ENCODE results near the gene DUOX1.

The DUOX1 gene

DNA sequence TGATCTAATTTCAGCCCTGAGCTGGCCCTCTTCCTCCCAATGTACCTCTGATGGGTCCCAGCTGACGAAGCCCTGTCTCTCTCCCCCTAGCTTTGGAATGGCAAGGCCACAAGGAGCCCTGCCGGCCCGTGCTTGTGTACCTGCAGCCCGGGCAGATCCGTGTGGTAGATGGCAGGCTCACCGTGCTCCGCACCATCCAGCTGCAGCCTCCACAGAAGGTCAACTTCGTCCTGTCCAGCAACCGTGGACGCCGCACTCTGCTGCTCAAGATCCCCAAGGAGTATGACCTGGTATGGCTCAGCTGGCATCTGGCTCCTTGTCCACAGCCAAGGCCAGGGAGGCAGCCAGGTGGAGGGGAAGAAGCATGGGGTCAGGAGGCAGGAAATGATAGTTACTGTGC lies 14.2 kb downstream of the DUOX1 start:
- DNase-seq (ENCODE audit: low read depth in 2 of 2) = no peak

DNA sequence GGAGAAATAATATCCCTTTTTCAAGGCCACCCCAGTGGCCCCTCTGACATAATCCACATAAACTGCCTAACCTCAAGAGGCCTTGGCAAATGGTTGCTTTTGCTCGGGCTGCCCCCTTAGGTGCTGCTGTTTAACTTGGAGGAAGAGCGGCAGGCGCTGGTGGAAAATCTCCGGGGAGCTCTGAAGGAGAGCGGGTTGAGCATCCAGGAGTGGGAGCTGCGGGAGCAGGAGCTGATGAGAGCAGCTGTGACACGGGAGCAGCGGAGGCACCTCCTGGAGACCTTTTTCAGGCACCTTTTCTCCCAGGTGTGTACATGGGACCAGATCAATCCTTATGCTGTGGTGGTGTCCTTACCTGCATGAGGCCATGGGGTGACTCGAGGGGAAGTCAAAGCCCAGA lies 15.0 kb downstream of the DUOX1 start:
- no peak for DNase-seq (ENCODE audit: low read depth in 2 of 2)

DNA sequence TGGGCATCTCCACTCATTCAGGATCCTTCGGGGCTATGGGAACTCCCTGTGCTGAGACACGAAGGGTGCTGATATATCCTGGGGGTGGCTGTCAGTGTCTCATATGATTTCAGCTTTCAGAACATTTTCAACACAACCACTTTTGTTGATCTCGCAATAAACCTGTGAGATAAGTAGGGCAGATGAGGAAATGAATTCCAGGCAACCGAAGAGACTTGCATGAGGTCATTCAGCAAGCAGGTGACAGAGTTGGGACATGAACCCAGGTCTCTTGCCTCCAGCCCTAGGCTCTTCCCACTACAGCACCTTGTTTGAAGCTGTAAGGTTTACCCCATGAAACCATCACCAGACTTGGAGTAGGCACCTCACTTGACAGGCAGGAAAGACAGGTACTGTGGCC lies 16.6 kb downstream of the DUOX1 start:
- DNase-seq (ENCODE audit: low read depth in 2 of 2) = no peak

DNA sequence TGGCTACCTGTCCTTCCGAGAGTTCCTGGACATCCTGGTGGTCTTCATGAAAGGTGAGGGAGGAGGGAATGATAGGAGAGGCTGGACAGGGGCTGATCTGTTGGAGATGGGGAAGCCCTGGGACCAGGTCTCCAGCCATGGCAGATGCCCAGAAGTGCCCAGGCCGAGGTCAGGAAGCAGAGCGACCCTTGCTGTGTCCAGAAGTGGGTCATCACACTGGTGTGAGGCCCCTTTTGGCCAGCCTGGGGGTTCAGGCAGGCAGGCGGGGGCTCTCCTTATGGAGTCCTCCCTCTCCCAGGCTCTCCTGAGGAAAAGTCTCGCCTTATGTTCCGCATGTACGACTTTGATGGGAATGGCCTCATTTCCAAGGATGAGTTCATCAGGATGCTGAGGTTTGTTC lies 17.8 kb downstream of the DUOX1 start:
- no peak for DNase-seq (ENCODE audit: low read depth in 2 of 2)

DNA sequence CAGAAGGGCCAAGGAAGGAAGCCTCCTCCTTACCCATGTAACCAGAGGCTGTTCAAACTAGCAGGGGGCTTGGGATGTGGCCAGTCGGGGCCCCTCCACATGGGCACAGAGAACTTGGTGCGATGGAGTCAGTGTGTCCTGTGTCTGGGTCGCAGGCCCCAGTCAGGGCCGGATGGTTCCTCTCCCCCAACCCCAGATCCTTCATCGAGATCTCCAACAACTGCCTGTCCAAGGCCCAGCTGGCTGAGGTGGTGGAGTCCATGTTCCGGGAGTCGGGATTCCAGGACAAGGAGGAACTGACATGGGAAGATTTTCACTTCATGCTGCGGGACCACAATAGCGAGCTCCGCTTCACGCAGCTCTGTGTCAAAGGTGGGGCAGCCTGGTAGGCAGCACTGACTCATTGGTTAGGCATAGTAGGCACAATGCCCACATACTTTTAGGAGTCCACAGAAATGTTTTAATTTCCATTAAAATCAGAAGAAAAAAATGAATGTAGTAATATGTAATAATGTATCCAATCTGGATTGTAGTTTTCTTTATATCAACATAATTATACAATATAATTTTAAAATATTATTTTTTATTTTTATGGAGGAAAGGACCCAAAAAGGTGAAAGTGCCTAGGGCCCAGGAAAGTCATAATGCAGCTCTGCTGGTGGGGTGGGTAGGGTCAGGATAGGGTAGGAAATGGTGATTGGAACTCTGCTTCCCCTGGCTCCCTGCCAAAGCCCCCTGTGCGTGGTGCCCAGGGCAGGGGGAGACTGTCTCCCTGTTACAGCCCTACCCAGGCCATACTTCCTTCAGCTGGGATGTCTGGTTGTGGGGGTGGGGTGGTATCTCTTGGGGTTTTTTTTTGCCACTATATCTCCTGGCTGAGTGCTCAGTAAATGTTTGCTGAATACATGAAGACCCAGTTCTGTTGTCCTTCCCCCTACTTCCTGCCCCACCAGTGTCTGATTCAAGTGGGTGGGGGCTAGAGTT lies 18.6 kb downstream of the DUOX1 start:
- DNase-seq (ENCODE audit: low read depth in 2 of 2) = no peak

DNA sequence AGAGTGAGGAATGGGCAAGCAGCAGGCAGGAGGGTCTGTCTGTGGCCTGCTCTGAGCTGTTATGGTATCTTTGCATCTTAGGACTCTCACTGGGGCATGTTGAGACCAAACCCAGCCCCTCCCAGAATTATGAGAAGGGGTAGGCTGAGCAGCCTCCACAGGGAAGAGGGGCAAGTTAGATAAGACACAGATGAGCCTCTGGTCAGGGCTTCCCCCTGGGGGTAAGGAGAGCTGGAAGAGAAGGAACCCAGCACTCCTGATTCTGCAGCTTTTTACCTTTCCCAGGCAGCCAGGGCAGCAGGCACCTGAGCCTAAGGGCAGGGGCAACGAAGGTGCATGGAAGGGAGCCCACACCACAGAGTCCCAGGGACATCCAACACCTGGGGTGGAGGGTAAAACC lies 19.3 kb downstream of the DUOX1 start:
- DNase-seq (ENCODE audit: low read depth in 2 of 2) = no peak

DNA sequence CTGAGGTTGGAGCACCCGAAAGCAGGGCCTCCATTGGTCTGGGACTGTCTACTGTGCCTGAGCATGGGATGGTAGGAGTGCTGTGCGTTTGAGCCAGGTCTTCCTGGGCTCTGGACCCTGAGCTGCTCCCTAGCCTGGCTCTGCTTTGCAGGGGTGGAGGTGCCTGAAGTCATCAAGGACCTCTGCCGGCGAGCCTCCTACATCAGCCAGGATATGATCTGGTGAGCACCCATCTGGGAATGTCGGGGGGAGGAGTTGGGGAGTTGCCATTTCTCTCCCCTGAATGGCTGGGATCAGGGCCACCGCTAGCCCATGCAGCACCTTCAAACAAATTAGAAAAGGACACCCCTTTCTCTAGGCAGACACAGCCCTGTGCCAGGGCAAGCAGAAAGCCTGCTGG lies 20.7 kb downstream of the DUOX1 start:
- DNase-seq (ENCODE audit: low read depth in 2 of 2) = no peak

DNA sequence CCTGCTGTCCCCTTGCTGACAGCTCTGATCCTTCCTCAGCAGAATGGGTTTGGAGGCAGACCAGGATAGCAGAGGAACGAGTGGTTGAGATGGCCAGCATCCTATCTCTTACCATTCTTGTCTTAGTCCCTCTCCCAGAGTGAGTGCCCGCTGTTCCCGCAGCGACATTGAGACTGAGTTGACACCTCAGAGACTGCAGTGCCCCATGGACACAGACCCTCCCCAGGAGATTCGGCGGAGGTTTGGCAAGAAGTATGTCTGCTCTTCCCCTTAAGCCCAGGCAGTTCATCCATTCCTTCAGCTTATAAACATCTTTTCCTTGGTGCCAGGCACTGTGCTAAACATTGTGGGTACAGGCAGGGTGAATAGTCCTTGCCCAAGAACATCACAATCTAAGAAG lies 21.2 kb downstream of the DUOX1 start:
- DNase-seq (ENCODE audit: low read depth in 2 of 2) = no peak

DNA sequence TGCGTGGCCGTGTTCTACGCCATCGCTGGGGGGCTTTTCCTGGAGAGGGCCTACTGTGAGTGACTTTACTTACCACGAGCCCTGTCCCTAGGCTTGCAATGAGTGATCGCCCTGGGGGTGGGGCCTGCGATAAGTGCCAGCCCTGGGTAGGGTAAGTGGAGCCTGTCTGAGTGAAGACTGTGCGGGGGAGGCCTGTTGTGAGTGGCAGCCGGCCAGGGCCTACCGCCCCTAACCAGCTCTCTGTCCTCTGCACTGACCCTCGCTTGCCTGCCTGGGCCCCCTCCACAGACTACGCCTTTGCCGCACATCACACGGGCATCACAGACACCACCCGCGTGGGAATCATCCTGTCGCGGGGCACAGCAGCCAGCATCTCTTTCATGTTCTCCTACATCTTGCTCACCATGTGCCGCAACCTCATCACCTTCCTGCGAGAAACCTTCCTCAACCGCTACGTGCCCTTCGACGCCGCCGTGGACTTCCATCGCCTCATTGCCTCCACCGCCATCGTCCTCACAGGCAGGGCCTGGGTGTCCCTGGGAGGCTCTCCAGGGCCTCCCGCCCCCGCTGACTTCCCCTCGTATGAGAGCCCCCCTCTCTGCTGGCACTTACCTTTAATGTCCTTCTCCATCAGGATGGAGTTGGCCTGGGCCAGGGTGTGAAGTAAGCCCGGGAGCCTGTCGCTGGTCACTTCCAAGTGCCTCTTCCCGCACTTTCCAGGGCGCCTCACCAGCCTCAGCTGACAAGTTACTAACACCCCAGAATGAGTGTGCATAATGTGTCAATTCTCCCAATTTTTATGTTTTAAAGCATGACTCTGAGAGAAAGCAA lies 22.4 kb downstream of the DUOX1 start:
- no peak for DNase-seq (ENCODE audit: low read depth in 2 of 2)

DNA sequence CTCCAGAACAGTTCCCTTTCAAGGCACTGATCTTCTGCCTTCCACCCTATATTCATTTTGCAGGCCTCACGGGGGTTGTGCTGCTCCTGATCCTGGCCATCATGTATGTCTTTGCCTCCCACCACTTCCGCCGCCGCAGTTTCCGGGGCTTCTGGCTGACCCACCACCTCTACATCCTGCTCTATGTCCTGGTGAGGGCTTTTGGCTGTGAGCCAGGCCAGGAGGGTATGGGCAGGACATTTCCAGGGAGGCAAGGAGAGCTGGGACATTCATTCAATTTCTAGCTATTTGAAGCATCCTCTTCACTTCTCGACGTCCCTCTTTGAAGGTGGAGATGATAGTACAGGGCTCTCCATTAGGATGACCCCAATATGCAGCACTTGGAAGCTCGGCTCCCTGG lies 25.9 kb downstream of the DUOX1 start:
- DNase-seq (ENCODE audit: low read depth in 2 of 2) = no peak

DNA sequence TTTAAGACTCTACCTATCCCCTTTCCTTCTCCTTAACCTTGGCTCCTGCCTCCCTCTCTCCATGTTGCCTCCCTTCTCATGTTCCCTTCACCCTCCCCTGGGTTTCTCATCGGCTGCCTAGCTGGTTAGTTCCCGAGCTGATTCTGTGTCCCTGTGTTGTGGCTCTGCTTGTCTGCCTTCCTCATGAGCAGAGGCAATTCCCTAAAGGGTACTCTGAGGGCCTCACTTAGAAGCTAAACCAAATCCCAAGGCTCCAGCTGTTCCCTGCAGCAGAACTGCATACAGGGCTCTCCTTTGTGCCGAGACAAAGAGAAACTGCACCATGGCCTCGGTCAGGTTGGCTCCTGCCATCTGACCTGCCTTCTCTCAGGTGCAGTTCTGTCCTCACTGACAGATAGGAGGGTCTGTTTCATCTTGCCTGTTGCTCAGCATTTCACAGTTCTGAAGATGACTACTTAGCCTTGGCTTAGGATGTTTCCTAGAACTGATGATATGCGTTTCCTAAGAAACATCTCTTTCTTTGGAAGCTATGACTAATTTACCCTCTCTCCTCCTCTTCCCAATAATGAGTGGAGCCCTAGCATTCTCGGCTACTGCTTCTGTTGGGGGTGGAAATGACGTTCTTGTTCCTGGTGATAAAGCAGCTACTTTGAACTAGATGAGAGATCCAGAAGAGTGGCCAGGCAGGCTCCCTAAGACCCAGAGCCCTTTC lies 27.1 kb downstream of the DUOX1 start:
- DNase-seq (ENCODE audit: low read depth in 2 of 2) = no peak

DNA sequence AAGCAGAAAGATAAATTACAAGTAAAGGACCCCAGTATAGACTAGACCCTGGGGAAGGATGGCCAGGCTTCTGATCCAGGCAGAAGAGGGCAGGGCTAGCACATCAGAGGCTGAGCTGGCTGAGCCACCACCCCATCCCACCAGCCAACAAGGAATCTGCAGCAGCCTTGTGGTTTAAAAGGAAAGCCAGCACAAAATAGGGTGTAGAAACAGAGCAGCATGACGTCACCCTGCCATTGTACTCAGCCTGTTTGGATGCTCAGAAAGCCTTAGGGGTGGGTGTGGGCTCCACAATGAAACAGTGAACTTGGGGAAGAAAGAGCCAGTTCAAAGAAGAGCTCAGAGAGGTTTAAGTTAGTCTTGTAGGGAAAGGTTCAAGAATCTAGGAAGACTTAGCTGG lies 28.2 kb downstream of the DUOX1 start:
- no peak for DNase-seq (ENCODE audit: low read depth in 2 of 2)

DNA sequence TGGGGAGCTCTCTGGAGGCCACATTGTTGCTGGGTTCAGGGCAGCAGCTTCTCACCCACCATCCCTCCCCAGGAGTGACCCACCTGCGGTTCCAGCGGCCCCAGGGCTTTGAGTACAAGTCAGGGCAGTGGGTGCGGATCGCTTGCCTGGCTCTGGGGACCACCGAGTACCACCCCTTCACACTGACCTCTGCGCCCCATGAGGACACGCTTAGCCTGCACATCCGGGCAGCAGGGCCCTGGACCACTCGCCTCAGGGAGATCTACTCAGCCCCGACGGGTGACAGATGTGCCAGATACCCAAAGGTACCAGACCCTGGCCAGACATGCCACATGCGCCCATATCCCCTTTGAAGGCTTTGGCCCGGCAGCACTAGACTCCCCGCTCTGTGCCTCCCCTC lies 31.9 kb downstream of the DUOX1 start:
- DNase-seq (ENCODE audit: low read depth in 2 of 2) = no peak

DNA sequence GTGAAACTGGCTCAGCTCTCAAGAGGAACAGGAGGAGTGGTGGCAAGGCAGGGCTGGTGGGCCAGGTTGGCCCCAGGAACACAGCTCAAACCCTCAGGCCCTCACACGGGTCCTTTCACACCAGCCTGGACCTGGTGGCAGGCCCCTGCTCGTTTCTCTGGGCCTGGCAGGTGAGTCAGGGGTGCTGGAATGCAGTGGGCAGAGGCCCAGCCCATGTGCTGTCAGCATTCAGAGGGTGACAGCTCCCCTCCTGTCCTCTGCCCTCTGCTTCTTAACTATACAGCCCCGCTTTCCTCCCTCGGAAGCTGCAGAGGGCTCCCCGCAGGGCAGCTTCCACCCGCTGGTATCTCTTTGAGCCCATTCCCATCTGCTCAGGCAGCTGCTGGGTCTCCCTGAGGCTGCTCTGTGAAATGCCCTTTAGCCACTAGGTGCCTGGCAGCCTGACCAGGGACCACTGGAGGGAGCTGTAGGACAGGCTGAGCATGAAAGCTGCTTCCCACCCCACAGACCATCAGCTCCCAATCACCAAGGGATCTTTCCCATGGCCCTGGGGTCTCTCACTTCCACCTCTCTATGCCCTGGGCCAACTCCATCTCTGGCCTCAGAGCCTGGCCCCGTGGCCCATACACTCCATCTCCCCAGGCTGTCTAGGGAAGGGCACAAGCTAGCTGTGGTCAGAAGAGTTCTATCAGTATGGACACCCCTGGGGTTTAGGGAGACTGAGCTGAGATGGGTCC lies 33.1 kb downstream of the DUOX1 start:
- peak; percentile 37 to 41 for DNase-seq (ENCODE audit: low read depth in 2 of 2)

DNA sequence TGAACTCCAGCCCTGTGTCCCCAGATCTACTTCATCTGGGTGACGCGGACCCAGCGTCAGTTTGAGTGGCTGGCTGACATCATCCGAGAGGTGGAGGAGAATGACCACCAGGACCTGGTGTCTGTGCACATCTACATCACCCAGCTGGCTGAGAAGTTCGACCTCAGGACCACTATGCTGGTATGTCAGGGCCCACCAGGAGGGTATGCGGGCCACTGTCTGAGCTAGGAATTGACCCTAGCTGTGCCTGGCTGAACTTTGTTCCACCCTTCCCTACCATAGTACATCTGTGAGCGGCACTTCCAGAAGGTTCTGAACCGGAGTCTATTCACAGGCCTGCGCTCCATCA lies 33.7 kb downstream of the DUOX1 start:
- no peak for DNase-seq (ENCODE audit: low read depth in 2 of 2)

DNA sequence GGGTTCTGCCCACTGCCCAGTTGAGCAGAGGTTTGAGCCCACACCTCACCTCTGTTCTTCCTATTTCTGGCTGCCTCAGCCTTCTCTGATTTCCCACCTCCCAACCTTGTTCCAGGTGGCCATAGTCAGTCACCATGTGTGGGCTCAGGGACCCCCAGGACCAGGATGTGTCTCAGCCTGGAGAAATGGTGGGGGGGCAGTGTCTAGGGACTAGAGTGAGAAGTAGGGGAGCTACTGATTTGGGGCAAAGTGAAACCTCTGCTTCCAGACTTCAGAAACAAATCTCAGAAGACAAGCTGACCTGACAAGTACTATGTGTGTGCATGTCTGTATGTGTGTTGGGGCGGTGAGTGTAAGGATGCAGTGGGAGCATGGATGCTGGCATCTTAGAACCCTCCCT lies 35.1 kb downstream of the DUOX1 start:
- DNase-seq (ENCODE audit: low read depth in 2 of 2) = no peak

DNA sequence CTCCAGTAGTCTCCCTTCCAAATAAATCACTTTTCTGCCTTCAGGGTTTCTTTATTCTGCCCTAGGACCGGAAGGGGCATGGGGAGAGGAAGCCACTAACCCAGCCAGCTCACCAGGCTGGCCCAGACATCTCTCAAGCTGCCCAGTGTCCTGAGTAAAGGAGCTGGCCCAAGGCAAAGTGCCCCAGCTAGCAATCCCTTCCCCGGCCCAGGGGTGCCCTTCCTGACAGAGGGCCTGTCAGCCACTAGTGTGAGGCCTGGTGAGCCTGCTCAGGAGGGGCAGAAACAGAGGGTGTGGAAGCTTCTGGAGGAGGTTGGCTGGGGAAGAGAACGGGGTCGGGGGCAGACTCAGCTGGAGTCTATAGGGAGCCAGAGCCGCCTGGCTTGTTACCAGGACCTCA lies 35.7 kb downstream of the DUOX1 start:
- no peak for DNase-seq (ENCODE audit: low read depth in 2 of 2)

DNA sequence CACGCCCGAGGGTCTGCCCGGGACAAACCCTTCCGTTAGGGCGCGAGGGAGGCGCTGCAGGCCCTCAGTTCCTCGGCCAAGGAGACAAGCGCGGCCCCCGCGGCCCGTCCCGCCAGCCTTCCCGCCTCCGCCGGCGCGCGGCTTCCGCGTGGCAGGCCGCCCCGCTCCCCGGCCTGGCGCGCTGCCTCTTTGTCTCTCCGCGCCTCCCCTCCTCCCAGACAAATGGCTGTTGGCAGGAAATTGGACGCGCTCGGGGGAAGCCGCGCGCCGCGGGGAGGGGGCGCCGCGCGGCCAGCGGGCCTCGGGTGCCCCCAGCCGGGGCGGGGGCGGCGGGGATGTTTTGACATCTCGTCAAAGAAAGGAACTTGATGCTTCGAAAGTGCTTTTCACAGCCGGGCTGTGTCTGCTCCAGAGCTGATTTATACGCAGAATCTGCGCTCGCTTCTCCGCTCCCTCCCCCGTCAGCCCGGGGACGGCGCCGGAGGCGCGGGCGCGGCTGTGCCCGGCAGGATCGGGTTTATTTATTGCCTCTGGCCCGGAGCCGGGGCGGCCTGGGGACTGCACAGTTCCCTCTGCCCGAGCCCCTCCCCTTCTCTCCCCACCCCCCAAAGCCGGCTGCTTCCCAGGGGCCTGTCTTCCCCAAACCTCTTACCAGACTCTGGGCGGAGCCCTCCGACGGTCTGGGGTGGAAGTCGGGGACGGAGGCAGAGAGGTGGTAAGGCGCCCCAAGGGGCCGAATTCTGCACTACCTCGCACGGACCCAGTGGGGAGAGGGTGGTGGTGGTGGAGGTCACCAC lies 37.2 kb downstream of the DUOX1 start:
- DNase-seq (ENCODE audit: low read depth in 2 of 2) = peak; percentile 65 to 69

DNA sequence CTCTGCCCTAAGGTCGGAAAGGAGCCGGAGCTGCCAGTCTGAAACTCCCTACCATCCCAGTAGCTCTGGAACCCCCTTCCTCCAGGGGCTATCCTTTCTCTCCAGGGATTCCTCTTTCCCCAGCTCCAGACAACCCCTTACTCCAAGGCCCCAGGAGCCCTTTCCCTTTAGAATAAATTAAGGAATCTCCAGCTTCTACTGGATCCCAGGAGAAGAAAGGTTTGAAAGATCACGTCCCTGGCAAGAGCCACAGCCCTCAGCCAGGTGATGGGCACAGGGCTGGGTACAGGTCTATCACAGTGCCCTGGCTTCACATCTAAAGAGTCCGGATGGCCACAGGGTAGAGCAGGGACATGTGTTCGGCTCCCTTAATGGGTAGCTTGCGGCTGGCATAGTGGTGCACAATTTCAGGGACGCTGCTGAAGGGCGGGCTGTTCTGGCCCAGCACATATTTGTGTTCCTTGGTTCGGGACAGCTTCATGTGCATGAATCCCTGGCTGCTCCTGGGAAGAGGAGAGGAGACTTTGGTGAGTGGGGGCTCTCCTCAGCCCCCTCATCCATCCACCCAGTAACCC lies 37.9 kb downstream of the DUOX1 start:
- DNase-seq (ENCODE audit: low read depth in 2 of 2) = no peak

DNA sequence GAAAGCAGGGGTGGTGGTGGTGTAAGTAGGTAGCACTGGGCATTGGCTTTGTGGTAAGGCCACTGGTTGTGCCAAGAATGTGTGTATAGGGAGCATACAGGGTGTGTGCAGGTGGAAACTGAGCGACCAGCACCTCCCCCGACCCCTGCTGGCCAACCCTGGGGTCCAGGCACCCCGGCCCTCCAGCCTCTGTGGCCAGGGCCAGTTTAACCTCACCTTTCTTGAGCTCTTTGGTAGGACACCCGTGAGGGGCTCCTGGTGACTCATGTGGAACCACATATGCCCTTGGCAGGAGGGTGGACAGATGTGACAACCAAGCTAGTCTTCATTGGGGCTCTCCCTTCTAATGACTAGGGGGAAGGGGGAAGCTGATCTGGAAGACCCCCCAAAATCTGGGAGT lies 38.5 kb downstream of the DUOX1 start:
- no peak for DNase-seq (ENCODE audit: low read depth in 2 of 2)

Measured in stimulated activated CD4-positive, alpha-beta T cell treated with anti-CD3 and anti-CD28 coated beads, Interleukin-1b, Interleukin-23, amount 100 ng/mL, for 4 hours (primary cell).